Body of pancreas (tissue), 4 donors: ENCODE measurements around the gene GOLT1A.
"Not testable (repeated sequence)": the region's sequence is repeated elsewhere in the genome, so short reads cannot be mapped to it uniquely, and the experiment has no call there.

Source experiments
- CTCF ChIP-seq, 7 experiments: fragments of 450-650 bp in 4 of 7; fragments of 200-600 bp in 3 of 7; sonication (generic) in 3 of 7; IDR thresholded peaks; one replicate each; pipeline ENCODE4 v1.5.1; 2016 to 2019; ENCODE audit warnings: antibody characterized with exemption in 7 of 7
- POLR2A ChIP-seq, 3 donors: fragments of 450-650 bp; IDR thresholded peaks; one replicate each; pipeline ENCODE4 v1.6.1; 2016; ENCODE audit warnings: antibody characterized with exemption in 3 of 3, mild to moderate bottlenecking in 2 of 3

GRCh38 chr1:204237515-204237914 is 23.7 kb upstream of the GOLT1A start:
- TF ChIP-seq CTCF, POLR2A (IDR thresholded peaks at IDR 0.05): not testable (repeated sequence)
